ENCODE results near the gene PDLIM7.

The PDLIM7 gene

DNA sequence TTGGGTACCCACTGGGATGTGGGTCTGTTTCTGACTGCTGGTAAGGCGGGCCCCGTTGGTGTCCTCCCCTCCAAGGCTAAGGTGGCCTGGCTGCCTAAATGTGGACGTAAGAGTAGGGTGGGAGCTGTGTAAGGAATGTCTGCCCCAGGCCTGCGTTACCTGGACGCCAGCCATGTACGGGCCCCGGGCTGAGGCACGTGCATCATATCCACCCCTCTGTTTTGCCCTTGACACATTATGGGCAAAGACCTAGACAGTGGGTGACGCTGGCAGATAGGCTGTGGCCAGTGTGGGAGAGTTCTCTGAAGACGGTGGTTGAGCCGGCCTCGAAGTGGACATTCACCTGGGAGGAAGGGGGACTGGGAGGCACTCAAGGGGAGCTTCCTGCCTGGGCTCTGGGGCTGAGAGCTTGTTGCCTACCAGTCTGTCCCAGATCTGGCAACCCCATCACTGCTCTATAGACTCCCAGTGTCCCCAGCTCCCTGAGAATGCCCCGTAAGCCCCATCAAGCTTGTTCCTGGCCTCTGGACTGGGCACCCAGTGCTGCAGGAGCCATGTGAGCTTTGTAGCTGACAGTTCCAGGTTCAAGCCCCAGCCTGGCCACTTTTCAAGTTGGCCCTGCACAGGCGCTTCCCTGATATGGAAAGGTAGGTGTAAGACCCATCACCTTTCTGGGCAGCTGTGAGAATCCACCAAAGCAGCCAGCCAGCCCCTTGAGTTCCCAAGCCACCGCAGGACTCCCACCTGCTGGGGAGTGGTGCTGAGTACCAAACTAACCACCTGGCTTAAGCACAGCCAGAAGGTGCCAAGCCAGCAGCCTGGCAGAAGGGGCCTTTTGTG is 54.0 kb downstream of the PDLIM7 start:
- H3K36me3 ChIP-seq (ENCODE audit: control insufficient read depth in 1 of 2, insufficient read depth in 2 of 2, low read depth in 1 of 2, low read length in 2 of 2), result peaks cover 16 to 41% of the 10 kb centered on the region in 2 experiments
- no peak for DNase-seq
- no peak overlapping the region for H2BK12ac ChIP-seq (ENCODE audit: low read length in 2 of 2)
- peaks cover 22% of the 10 kb centered on the region for H3K4me1 ChIP-seq (ENCODE audit: control insufficient read depth, insufficient read depth, low read depth, low read length)
- no peak overlapping the region for H2AFZ ChIP-seq (ENCODE audit: low read depth, low read length)
- no peak overlapping the region for H4K8ac ChIP-seq (ENCODE audit: low read length)
- peaks cover 0 to 10% of the 10 kb centered on the region in 2 experiments for H3K27me3 ChIP-seq (ENCODE audit: control insufficient read depth in 1 of 2, insufficient read depth in 1 of 2, low read length in 2 of 2)
- H3K14ac ChIP-seq (ENCODE audit: low read length in 2 of 2), result no peak overlapping the region
- H4K91ac ChIP-seq (ENCODE audit: low read length), result no peak overlapping the region
- no peak overlapping the region for H3K4ac ChIP-seq (ENCODE audit: low read depth in 1 of 2, low read length in 2 of 2)
- no peaks in the 10 kb centered on the region for H3K9me3 ChIP-seq (ENCODE audit: control insufficient read depth, low read length)
- H3K79me1 ChIP-seq (replicated peaks; ENCODE audit: low read length, poor library complexity, severe bottlenecking), result no peaks in the 10 kb centered on the region
- no peak overlapping the region for H3K27ac ChIP-seq (ENCODE audit: low read length, poor library complexity, severe bottlenecking)
- no peak overlapping the region for H3K4me3 ChIP-seq (ENCODE audit: insufficient read depth in 1 of 2, low read depth in 1 of 2, low read length in 2 of 2)
- 96% methylated on average over 15 of the region's 15 CpGs for WGBS
- H2AK5ac ChIP-seq (ENCODE audit: low read length, severe bottlenecking), result no peak overlapping the region
- no peak overlapping the region for H3K9ac ChIP-seq (ENCODE audit: low read length)
- H2BK120ac ChIP-seq (ENCODE audit: low read depth, low read length), result no peak overlapping the region
- H2BK15ac ChIP-seq (ENCODE audit: low read depth, poor library complexity, severe bottlenecking), result no peak overlapping the region
- no peak overlapping the region for H3K23ac ChIP-seq (ENCODE audit: low read length in 2 of 2)
- no peak overlapping the region for H3K4me2 ChIP-seq (ENCODE audit: low read length, poor library complexity, severe bottlenecking)
- no peak overlapping the region for H3K18ac ChIP-seq (ENCODE audit: low read depth in 1 of 2, low read length in 2 of 2)
- no peak overlapping the region for H2BK5ac ChIP-seq (ENCODE audit: low read depth, low read length, poor library complexity, severe bottlenecking)

DNA sequence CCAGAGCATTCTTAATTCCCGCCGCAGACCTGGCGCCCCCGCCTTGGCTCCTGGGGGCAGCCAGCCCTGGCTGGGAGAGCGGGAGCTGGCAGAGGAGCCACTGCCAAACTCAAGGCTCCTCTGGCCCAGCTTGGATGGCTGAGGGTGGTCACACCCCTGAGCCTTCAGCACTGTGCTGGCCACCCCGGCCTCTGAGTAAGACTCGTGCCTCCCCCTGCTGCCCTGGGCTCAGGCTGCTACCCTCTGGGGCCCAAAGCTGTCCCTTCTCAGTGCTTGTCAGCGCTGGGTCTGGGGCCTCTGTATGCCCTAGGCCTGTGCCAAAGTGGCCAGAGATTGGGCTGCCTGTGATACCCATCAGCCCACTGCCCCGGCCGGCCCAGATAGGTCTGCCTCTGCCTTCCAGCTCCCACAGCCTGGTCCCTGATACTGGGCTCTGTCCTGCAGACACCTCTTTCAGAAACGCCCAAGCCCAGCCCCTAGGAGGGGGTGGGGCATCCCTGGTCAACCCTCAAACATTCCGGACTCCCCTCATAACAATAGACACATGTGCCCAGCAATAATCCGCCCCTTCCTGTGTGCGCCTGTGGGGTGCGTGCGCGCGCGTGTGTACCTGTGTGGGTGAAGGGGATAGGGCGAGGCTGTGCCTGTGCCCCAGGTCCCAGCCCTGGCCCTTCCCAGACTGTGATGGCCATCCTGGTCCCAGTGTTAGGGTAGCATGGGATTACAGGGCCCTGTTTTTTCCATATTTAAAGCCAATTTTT is 55.2 kb downstream of the PDLIM7 start:
- Histone ChIP-seq H4K8ac (ENCODE audit: low read length) (no peak overlapping the region), H4K91ac (ENCODE audit: low read length) (no peak overlapping the region), H3K4me2 (ENCODE audit: low read length, poor library complexity, severe bottlenecking) (no peak overlapping the region), H3K14ac (ENCODE audit: low read length in 2 of 2) (no peak overlapping the region), H3K27me3 (ENCODE audit: control insufficient read depth in 1 of 2, insufficient read depth in 1 of 2, low read length in 2 of 2) (peaks cover 0 to 10% of the 10 kb centered on the region in 2 experiments), H3K4me1 (ENCODE audit: control insufficient read depth, insufficient read depth, low read depth, low read length) (peaks cover 13% of the 10 kb centered on the region), H3K18ac (ENCODE audit: low read depth in 1 of 2, low read length in 2 of 2) (no peak overlapping the region), H2BK120ac (ENCODE audit: low read depth, low read length) (no peak overlapping the region), H3K9me3 (ENCODE audit: control insufficient read depth, low read length) (no peaks in the 10 kb centered on the region), H2BK15ac (ENCODE audit: low read depth, poor library complexity, severe bottlenecking) (no peak overlapping the region), H3K27ac (ENCODE audit: low read length, poor library complexity, severe bottlenecking) (no peak overlapping the region), H3K9ac (ENCODE audit: low read length) (no peak overlapping the region), H3K36me3 (ENCODE audit: control insufficient read depth in 1 of 2, insufficient read depth in 2 of 2, low read depth in 1 of 2, low read length in 2 of 2) (peaks cover 25 to 49% of the 10 kb centered on the region in 2 experiments), H2AK5ac (ENCODE audit: low read length, severe bottlenecking) (no peak overlapping the region), H2BK12ac (ENCODE audit: low read length in 2 of 2) (peak overlapping the region in 1 of 2 experiments; percentile 25), H3K23ac (ENCODE audit: low read length in 2 of 2) (no peak overlapping the region), H2BK5ac (ENCODE audit: low read depth, low read length, poor library complexity, severe bottlenecking) (no peak overlapping the region), H3K79me1 (replicated peaks; ENCODE audit: low read length, poor library complexity, severe bottlenecking) (no peaks in the 10 kb centered on the region), H3K4ac (ENCODE audit: low read depth in 1 of 2, low read length in 2 of 2) (no peak overlapping the region), H2AFZ (ENCODE audit: low read depth, low read length) (no peak overlapping the region), H3K4me3 (ENCODE audit: insufficient read depth in 1 of 2, low read depth in 1 of 2, low read length in 2 of 2) (no peak overlapping the region)
- 94% methylated on average over 20 of the region's 20 CpGs for WGBS
- no peak for DNase-seq

DNA sequence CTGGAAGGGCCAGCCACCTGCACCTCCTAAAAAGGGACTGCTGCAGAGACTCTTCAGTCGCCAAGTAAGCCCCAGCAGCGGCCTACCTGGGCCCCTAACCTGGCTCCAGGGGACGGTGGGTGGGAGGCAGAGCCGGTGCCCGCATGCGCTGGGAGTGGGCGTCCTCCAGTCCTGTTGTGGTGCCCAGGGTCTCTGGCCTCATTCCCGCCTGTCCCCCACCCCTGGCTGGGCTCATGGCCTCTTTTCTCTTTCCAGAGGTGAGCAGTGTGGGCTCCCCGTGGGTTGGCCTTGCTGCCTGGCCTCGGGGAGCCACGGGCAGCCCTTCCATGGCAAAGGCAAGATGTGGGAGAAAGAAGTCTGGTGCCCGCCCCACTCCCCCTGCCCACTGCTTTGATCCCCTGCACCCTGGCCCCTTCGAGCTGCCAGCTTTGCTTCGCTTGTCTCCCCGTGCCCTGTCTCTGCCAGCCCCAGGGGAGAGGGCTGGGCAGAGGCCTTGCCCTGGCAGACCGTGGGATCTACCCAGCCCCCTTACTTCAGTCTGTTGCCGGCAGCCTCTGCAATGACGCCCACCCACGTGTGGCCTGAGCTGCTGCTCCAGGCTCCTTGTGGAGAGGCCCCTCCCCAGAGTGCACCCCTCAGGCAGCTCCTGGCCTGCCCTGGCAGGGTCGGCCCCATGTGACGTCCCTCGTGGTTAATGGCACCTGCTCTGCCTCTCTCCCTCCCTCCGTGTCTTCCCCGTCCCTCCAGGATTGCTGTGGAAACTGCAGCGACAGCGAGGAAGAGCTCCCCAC is 56.2 kb downstream of the PDLIM7 start:
- H2BK12ac ChIP-seq (ENCODE audit: low read length in 2 of 2), result no peak overlapping the region
- H3K36me3 ChIP-seq (ENCODE audit: control insufficient read depth in 1 of 2, insufficient read depth in 2 of 2, low read depth in 1 of 2, low read length in 2 of 2), result peaks cover 31 to 56% of the 10 kb centered on the region in 2 experiments
- peaks cover 8% of the 10 kb centered on the region for H3K4me1 ChIP-seq (ENCODE audit: control insufficient read depth, insufficient read depth, low read depth, low read length)
- no peak overlapping the region for H3K27ac ChIP-seq (ENCODE audit: low read length, poor library complexity, severe bottlenecking)
- DNase-seq, result no peak
- H3K79me1 ChIP-seq (replicated peaks; ENCODE audit: low read length, poor library complexity, severe bottlenecking), result no peaks in the 10 kb centered on the region
- H4K8ac ChIP-seq (ENCODE audit: low read length), result no peak overlapping the region
- H2BK5ac ChIP-seq (ENCODE audit: low read depth, low read length, poor library complexity, severe bottlenecking), result no peak overlapping the region
- no peak overlapping the region for H3K4me2 ChIP-seq (ENCODE audit: low read length, poor library complexity, severe bottlenecking)
- H3K9ac ChIP-seq (ENCODE audit: low read length), result no peak overlapping the region
- no peak overlapping the region for H3K4me3 ChIP-seq (ENCODE audit: insufficient read depth in 1 of 2, low read depth in 1 of 2, low read length in 2 of 2)
- no peak overlapping the region for H3K4ac ChIP-seq (ENCODE audit: low read depth in 1 of 2, low read length in 2 of 2)
- no peaks in the 10 kb centered on the region for H3K9me3 ChIP-seq (ENCODE audit: control insufficient read depth, low read length)
- H2BK120ac ChIP-seq (ENCODE audit: low read depth, low read length), result no peak overlapping the region
- H3K27me3 ChIP-seq (ENCODE audit: control insufficient read depth in 1 of 2, insufficient read depth in 1 of 2, low read length in 2 of 2), result peaks cover 0 to 10% of the 10 kb centered on the region in 2 experiments
- H4K91ac ChIP-seq (ENCODE audit: low read length), result no peak overlapping the region
- no peak overlapping the region for H3K14ac ChIP-seq (ENCODE audit: low read length in 2 of 2)
- H2AK5ac ChIP-seq (ENCODE audit: low read length, severe bottlenecking), result no peak overlapping the region
- no peak overlapping the region for H3K18ac ChIP-seq (ENCODE audit: low read depth in 1 of 2, low read length in 2 of 2)
- no peak overlapping the region for H2AFZ ChIP-seq (ENCODE audit: low read depth, low read length)
- H2BK15ac ChIP-seq (ENCODE audit: low read depth, poor library complexity, severe bottlenecking), result no peak overlapping the region
- 94% methylated on average over 23 of the region's 26 CpGs for WGBS
- no peak overlapping the region for H3K23ac ChIP-seq (ENCODE audit: low read length in 2 of 2)

Measured in mesenchymal stem cell (in vitro differentiated cells and primary cell).